OCI-LY7 (cell line): ENCODE results near the gene HCFC1R1.

Source experiments
- CTCF ChIP-seq: fragments of 200-600 bp; sonication (generic); conservative IDR thresholded peaks from 2 replicates; pipeline ENCODE4 v1.5.1; 2014; ENCODE audit warnings: mild to moderate bottlenecking, antibody characterized with exemption, low read length, moderate library complexity, mixed read lengths
- EZH2phosphoT487 ChIP-seq: fragments of 200-600 bp; sonication (generic); IDR thresholded peaks from 2 replicates; pipeline ENCODE4 v1.6.1; 2018; ENCODE audit warnings: low read depth, borderline replicate concordance, mild to moderate bottlenecking, mixed run types, antibody characterized with exemption, low read length, moderate library complexity, mixed read lengths

- TF ChIP-seq CTCF: no peak
- TF ChIP-seq EZH2phosphoT487: no peak
Observed at GRCh38 chr16:3060339-3061127, 36.8 kb upstream of the HCFC1R1 start.
